HFFc6 (cell line): Measurements from ENCODE around the gene CFL1. TPM values are rescaled to one million over a fixed set of nuclear protein-coding genes. Genes with fewer than 3 reads are reported as not detected.
A peak's percentile ranks its signal among the peaks of the same experiment; 100 is the strongest.

Experiments
- DNase-seq: peaks from one replicate; pipeline ENCODE4 v3.0.0-alpha.2; 2018
- H3K27ac Mint-ChIP-seq: 2 replicates; pipeline ENCODE4 v1.8.0; 2020; ENCODE audit warnings: mild to moderate bottlenecking, mixed read lengths
- H3K27me3 Mint-ChIP-seq: 2 replicates; pipeline ENCODE4 v1.8.0; 2021; ENCODE audit warnings: mild to moderate bottlenecking, moderate library complexity, mixed read lengths; ENCODE audit not compliant: insufficient read depth
- H3K36me3 Mint-ChIP-seq: 2 replicates; pipeline ENCODE4 v1.8.0; 2021; ENCODE audit warnings: low read depth, mixed read lengths
- H3K4me1 Mint-ChIP-seq: 2 replicates; pipeline ENCODE4 v1.8.0; 2020; ENCODE audit warnings: low read depth, mixed read lengths
- H3K4me3 Mint-ChIP-seq: 2 replicates; pipeline ENCODE4 v1.8.0; 2020; ENCODE audit warnings: mild to moderate bottlenecking, moderate library complexity, mixed read lengths
- H3K9me3 Mint-ChIP-seq: 2 replicates; pipeline ENCODE4 v1.8.0; 2020; ENCODE audit warnings: mild to moderate bottlenecking, mixed read lengths
- CTCF ChIP-seq: fragments of 200-600 bp; sonication (generic); IDR thresholded peaks from 2 replicates; pipeline ENCODE4 v1.5.0; 2021; ENCODE audit warnings: antibody characterized with exemption, mild to moderate bottlenecking
- total RNA-seq, 6 experiments: library from RNA; stranded (reverse); fragmentation: NEBNext Ultra II Directional; extraction: Animal tissue kit (Norgen Biotek cat#: 25700); gene quantifications; 2 replicates in 1 of 6; 3 replicates in 5 of 6; pipeline ENCODE4 v1.2.3, GENCODE V29; 2021

The CFL1 gene
- total RNA-seq, 6 experiments from 2014 or later = 2,002 to 2,288 (median 2,238) TPM

- Mint-ChIP-seq H3K4me3 (peak overlapping the region; percentile 20; the same call in 1 of the 2 replicates), H3K27ac (peak overlapping the region; percentile 29; the same call in 1 of the 2 replicates), H3K9me3 (no peaks in the 10 kb centered on the region), H3K27me3 (peaks cover 24% of the 10 kb centered on the region), H3K4me1 (peaks cover 51% of the 10 kb centered on the region), H3K36me3 (peaks cover 46% of the 10 kb centered on the region)
- TF ChIP-seq CTCF = no peak
- DNase-seq = no peak
These were observed 8.7 kb upstream of the CFL1 start for GRCh38 chr11:65866509-65867283.

GRCh38 chr11:65865550-65866172 is 7.7 kb upstream of the CFL1 start:
- no peaks in the 10 kb centered on the region for H3K9me3 Mint-ChIP-seq
- peaks cover 48% of the 10 kb centered on the region for H3K36me3 Mint-ChIP-seq
- peaks cover 47% of the 10 kb centered on the region for H3K4me1 Mint-ChIP-seq
- peak overlapping the region; percentile 27; the same call in 1 of the 2 replicates for H3K27ac Mint-ChIP-seq
- no peak overlapping the region; the same call in 1 of the 2 replicates for H3K4me3 Mint-ChIP-seq
- H3K27me3 Mint-ChIP-seq = peaks cover 24% of the 10 kb centered on the region
- DNase-seq = no peak
- no peak for TF ChIP-seq CTCF

- peak overlapping the region; percentile 27 for H3K27ac Mint-ChIP-seq
- H3K4me1 Mint-ChIP-seq = peaks cover 43% of the 10 kb centered on the region
- H3K4me3 Mint-ChIP-seq = no peak overlapping the region; the same call in 1 of the 2 replicates
- DNase-seq = no peak
- H3K36me3 Mint-ChIP-seq = peaks cover 43% of the 10 kb centered on the region
- no peaks in the 10 kb centered on the region for H3K9me3 Mint-ChIP-seq
- H3K27me3 Mint-ChIP-seq = peaks cover 20% of the 10 kb centered on the region
- no peak for TF ChIP-seq CTCF
These were observed 6.9 kb upstream of the CFL1 start for GRCh38 chr11:65864706-65865471.

- Mint-ChIP-seq H3K9me3 (no peaks in the 10 kb centered on the region), H3K36me3 (peaks cover 35% of the 10 kb centered on the region), H3K27me3 (peaks cover 19% of the 10 kb centered on the region), H3K4me1 (peaks cover 40% of the 10 kb centered on the region), H3K27ac (peak overlapping the region; percentile 57; the same call in 1 of the 2 replicates), H3K4me3 (no peak overlapping the region; the same call in 1 of the 2 replicates)
- no peak for TF ChIP-seq CTCF
- DNase-seq = no peak
These were observed 6.1 kb upstream of the CFL1 start for GRCh38 chr11:65863889-65864705.
